Calu3 (cell line): Measurements from ENCODE around the gene PTPN9. TPM values are rescaled to one million over a fixed set of nuclear protein-coding genes. Genes with fewer than 3 reads are reported as not detected.

Source experiments
- BruUV-seq: library from RNA; stranded (reverse); fragments of 400-500 nt; replicated peaks from 2 replicates; lab custom pipeline; 2021; lab: Mats Ljungman, UMichigan
- CTCF ChIA-PET: fragments of 300-600 bp; sonication (Branson Sonifier 250); formaldehyde crosslinking; loops from one replicate; lab custom pipeline; 2022; ENCODE audit warnings: antibody characterized with exemption; lab: Charles Lee
- DNase-seq: peaks from one replicate; pipeline ENCODE4 v3.0.0; 2022
- H3K27ac Mint-ChIP-seq: one replicate; pipeline ENCODE4 v1.8.0; 2022; ENCODE audit warnings: mixed read lengths; ENCODE audit not compliant: unreplicated experiment
- H3K27me3 Mint-ChIP-seq: one replicate; pipeline ENCODE4 v1.8.0; 2022; ENCODE audit warnings: mixed read lengths; ENCODE audit not compliant: unreplicated experiment
- H3K36me3 Mint-ChIP-seq: one replicate; pipeline ENCODE4 v1.8.0; 2022; ENCODE audit warnings: mild to moderate bottlenecking, moderate library complexity, mixed read lengths; ENCODE audit not compliant: insufficient read depth, unreplicated experiment
- H3K4me1 Mint-ChIP-seq: one replicate; pipeline ENCODE4 v1.8.0; 2022; ENCODE audit warnings: mild to moderate bottlenecking, low read depth, mixed read lengths; ENCODE audit not compliant: unreplicated experiment
- H3K4me3 Mint-ChIP-seq: one replicate; pipeline ENCODE4 v1.8.0; 2022; ENCODE audit warnings: mild to moderate bottlenecking, low read depth, moderate library complexity, mixed read lengths; ENCODE audit not compliant: unreplicated experiment
- H3K9me3 Mint-ChIP-seq: one replicate; pipeline ENCODE4 v1.8.0; 2022; ENCODE audit warnings: low read depth, mixed read lengths; ENCODE audit not compliant: unreplicated experiment
- CTCF ChIP-seq: fragments of 200-600 bp; IDR thresholded peaks from one replicate; pipeline ENCODE4 v1.8.0; 2022; ENCODE audit warnings: antibody characterized with exemption; ENCODE audit not compliant: unreplicated experiment
- intact Hi-C: fragments of 100-400 bp; cut with micrococcal nuclease; formaldehyde crosslinking; loops from one replicate; pipeline ENCODE4 v1.10.0; 2022; ENCODE audit not compliant: unreplicated experiment
- total RNA-seq: library from RNA; stranded (reverse); gene quantifications from 2 replicates; pipeline ENCODE4 v1.2.3, GENCODE V29; 2022

The PTPN9 gene
- total RNA-seq, 1 experiment from 2014 or later = 30.8 TPM

DNA sequence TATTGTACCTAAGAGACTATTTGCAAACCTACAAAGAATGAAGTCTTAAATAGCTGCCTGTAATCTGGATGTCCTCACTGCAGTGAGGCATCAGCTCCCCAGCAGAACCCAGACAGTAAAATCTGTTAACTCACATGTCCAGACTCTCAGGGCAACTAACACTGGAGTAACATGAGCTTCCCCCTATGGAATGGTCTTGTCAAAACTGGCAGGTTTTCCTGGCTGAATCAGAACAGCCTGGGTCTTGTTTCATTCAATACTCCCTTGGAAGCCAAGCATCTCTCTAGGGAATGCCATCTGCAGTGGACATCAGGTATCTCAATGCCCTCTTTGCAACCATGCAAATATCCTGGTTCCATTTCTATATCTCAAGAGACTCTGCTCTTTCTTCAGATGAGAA lies 24.4 kb downstream of the PTPN9 start:
- H3K27me3 Mint-ChIP-seq = no peaks in the 10 kb centered on the region
- H3K36me3 Mint-ChIP-seq = no peaks in the 10 kb centered on the region
- H3K27ac Mint-ChIP-seq = no peak overlapping the region
- no TSS peak for BruUV-seq
- H3K9me3 Mint-ChIP-seq = no peaks in the 10 kb centered on the region
- no peak overlapping the region for H3K4me3 Mint-ChIP-seq
- CTCF ChIA-PET = no interaction called here
- no peak for TF ChIP-seq CTCF
- intact Hi-C loops = no loop called here
- H3K4me1 Mint-ChIP-seq = no peaks in the 10 kb centered on the region
- DNase-seq = no peak

DNA sequence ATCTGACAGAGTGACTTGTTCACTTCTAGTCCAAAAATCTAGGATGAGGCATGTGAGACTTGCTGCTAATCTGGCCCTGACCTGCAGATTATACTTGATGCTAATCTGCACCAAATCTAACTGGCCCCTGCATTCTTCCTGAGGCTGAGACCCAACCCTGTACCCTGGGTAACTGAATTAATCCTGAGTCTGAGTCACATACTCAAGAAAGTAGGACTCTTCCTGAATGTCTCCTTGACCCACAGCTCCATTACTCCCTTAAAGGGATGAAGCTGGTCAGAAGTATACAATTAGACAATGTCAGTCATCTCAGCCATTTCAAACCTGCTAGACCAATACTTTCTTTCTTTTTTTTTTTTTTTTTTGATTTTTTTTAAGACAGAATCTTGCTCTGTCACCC lies 25.5 kb downstream of the PTPN9 start:
- Mint-ChIP-seq H3K4me3 (no peak overlapping the region), H3K4me1 (no peaks in the 10 kb centered on the region), H3K9me3 (no peaks in the 10 kb centered on the region), H3K27ac (no peak overlapping the region), H3K27me3 (no peaks in the 10 kb centered on the region), H3K36me3 (no peaks in the 10 kb centered on the region)
- intact Hi-C loops = no loop called here
- no TSS peak for BruUV-seq
- TF ChIP-seq CTCF = no peak
- DNase-seq = no peak
- CTCF ChIA-PET = no interaction called here

- no peak for TF ChIP-seq CTCF
- intact Hi-C loops = no loop called here
- no peak overlapping the region for H3K27ac Mint-ChIP-seq
- no peak for DNase-seq
- H3K27me3 Mint-ChIP-seq = no peaks in the 10 kb centered on the region
- no peak overlapping the region for H3K4me3 Mint-ChIP-seq
- H3K4me1 Mint-ChIP-seq = no peaks in the 10 kb centered on the region
- CTCF ChIA-PET = no interaction called here
- H3K36me3 Mint-ChIP-seq = no peaks in the 10 kb centered on the region
- no peaks in the 10 kb centered on the region for H3K9me3 Mint-ChIP-seq
- no TSS peak for BruUV-seq
Measured at GRCh38 chr15:75551091-75551490, 28.0 kb downstream of the PTPN9 start.

DNA sequence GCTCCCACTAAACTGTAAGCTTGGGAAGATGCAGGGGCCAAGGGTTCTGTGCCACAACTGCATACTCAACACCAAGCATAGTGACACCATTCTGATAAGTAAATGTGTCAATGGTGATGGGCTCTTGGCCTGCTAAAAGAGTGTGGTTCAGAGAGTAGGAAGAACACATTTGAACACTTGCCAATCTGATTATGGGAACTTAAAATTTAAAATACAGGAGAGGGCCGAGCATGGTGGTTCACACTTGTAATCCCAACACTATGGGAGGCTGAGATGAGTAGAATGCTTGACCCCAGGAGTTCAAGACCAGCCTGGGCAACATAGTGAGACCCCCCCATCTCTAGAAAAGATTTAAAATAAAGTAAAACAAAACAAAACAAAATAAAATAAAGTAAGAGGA lies 34.1 kb downstream of the PTPN9 start:
- BruUV-seq = no TSS peak
- intact Hi-C loops = no loop called here
- H3K27me3 Mint-ChIP-seq = no peaks in the 10 kb centered on the region
- H3K4me3 Mint-ChIP-seq = no peak overlapping the region
- TF ChIP-seq CTCF = no peak
- H3K4me1 Mint-ChIP-seq = peaks cover 11% of the 10 kb centered on the region
- DNase-seq = no peak
- CTCF ChIA-PET = no interaction called here
- no peaks in the 10 kb centered on the region for H3K9me3 Mint-ChIP-seq
- H3K36me3 Mint-ChIP-seq = no peaks in the 10 kb centered on the region
- no peak overlapping the region for H3K27ac Mint-ChIP-seq
